ENCODE results near the gene KIR2DL1.
"Not testable (repeated sequence)": the region's sequence is repeated elsewhere in the genome, so short reads cannot be mapped to it uniquely, and the experiment has no call there.

KIR2DL1 gene

DNA sequence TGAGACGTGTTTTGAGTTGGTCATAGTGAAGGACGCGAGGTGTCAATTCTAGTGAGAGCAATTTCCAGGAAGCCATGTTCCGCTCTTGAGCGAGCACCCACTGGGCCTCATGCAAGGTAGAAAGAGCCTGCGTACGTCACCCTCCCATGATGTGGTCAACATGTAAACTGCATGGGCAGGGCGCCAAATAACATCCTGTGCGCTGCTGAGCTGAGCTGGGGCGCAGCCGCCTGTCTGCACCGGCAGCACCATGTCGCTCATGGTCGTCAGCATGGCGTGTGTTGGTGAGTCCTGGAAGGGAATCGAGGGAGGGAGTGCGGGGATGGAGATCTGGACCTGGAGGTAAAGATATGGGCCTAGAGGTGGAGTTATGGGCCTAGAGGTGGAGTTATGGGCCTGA is 46.7 kb downstream of the KIR2DL1 start, which contains the start of gene KIR3DL1:
TSS of gene KIR3DL1 (plus strand) at position 218 of the 400 bp plus-strand sequence.
- TF ChIP-seq, protein P1, sequence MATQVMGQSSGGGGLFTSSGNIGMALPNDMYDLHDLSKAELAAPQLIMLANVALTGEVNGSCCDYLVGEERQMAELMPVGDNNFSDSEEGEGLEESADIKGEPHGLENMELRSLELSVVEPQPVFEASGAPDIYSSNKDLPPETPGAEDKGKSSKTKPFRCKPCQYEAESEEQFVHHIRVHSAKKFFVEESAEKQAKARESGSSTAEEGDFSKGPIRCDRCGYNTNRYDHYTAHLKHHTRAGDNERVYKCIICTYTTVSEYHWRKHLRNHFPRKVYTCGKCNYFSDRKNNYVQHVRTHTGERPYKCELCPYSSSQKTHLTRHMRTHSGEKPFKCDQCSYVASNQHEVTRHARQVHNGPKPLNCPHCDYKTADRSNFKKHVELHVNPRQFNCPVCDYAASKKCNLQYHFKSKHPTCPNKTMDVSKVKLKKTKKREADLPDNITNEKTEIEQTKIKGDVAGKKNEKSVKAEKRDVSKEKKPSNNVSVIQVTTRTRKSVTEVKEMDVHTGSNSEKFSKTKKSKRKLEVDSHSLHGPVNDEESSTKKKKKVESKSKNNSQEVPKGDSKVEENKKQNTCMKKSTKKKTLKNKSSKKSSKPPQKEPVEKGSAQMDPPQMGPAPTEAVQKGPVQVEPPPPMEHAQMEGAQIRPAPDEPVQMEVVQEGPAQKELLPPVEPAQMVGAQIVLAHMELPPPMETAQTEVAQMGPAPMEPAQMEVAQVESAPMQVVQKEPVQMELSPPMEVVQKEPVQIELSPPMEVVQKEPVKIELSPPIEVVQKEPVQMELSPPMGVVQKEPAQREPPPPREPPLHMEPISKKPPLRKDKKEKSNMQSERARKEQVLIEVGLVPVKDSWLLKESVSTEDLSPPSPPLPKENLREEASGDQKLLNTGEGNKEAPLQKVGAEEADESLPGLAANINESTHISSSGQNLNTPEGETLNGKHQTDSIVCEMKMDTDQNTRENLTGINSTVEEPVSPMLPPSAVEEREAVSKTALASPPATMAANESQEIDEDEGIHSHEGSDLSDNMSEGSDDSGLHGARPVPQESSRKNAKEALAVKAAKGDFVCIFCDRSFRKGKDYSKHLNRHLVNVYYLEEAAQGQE (IDR thresholded peaks at IDR 0.05; ENCODE audit: insufficient read depth in 1 of 2, low read depth in 2 of 2, low read length in 2 of 2) = not testable (repeated sequence)
- not testable (repeated sequence) for TF ChIP-seq POLR2AphosphoS5 (IDR thresholded peaks at IDR 0.05; ENCODE audit: low read depth, low read length); SIN3A (IDR thresholded peaks at IDR 0.05; ENCODE audit: borderline replicate concordance, insufficient read depth, low read length)

DNA sequence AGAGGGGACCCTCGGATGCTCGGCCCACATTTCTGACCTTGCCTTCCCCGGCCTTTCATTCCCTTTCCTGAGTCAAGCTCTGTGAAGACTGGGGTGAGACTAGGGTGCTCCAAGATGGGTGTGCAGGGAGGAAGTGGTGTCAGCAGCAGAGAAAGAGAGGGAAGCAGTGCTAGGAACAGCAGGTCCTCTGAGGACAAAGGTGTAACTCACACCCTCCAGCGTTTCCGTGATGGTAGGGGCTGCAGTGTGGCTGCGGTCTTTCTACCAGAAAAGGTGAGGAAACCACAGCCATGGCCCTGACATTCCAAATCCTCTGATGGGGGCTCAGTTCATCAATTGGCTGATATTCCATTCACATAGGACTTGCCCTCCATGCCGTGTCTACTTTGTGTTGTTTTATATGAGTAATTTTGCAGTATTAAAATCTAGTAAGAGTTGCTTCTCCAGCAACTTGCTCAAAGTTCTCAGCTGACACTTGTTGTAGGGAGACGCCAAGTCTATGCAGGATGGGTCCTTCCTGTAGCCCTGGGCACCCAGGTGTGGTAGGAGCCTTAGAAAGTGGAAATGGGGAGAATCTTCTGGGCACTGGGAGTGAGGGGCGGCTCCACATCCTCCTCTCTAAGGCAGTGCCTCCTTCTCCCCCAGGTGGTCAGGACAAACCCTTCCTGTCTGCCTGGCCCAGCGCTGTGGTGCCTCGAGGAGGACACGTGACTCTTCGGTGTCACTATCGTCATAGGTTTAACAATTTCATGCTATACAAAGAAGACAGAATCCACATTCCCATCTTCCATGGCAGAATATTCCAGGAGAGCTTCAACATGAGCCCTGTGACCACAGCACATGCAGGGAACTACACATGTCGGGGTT is 48.3 kb downstream of the KIR2DL1 start:
- TF ChIP-seq POLR2AphosphoS5 (IDR thresholded peaks at IDR 0.05; ENCODE audit: low read depth, low read length) = no peak
- TF ChIP-seq, protein P1 (IDR thresholded peaks at IDR 0.05; ENCODE audit: insufficient read depth in 1 of 2, low read depth in 2 of 2, low read length in 2 of 2) = no peak
- no peak for TF ChIP-seq TAF1 (IDR thresholded peaks at IDR 0.05; ENCODE audit: borderline replicate concordance, insufficient read depth, low read length)
- no peak for TF ChIP-seq FOXP2 (optimal IDR thresholded peaks at IDR 0.05; ENCODE audit: borderline replicate concordance, extremely low read depth, extremely low read length, insufficient read depth)
- no peak for TF ChIP-seq SIN3A (IDR thresholded peaks at IDR 0.05; ENCODE audit: borderline replicate concordance, insufficient read depth, low read length)

DNA sequence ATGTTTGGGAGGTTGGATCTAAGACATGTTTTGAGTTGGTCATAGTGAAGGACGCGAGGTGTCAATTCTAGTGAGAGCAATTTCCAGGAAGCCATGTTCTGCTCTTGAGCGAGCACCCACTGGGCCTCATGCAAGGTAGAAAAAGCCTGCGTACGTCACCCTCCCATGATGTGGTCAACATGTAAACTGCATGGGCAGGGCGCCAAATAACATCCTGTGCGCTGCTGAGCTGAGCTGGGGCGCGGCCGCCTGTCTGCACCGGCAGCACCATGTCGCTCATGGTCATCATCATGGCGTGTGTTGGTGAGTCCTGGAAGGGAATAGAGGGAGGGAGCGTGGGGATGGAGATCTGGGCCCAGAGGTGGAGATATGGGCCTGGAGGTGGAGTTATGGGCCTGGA is 62.9 kb downstream of the KIR2DL1 start, which contains the start of gene KIR2DS4:
TSS of gene KIR2DS4 (plus strand) at position 181 of the 400 bp plus-strand sequence.
- not testable (repeated sequence) for TF ChIP-seq SIN3A (IDR thresholded peaks at IDR 0.05; ENCODE audit: borderline replicate concordance, insufficient read depth, low read length); FOXP2 (optimal IDR thresholded peaks at IDR 0.05; ENCODE audit: borderline replicate concordance, extremely low read depth, extremely low read length, insufficient read depth)
- TF ChIP-seq, protein P1 (IDR thresholded peaks at IDR 0.05; ENCODE audit: insufficient read depth in 1 of 2, low read depth in 2 of 2, low read length in 2 of 2) = not testable (repeated sequence)

Measured in PFSK-1 (cell line).